NCI-H1930 (cell line): ENCODE measurements around the gene OR2T34.
"Not testable (repeated sequence)": the region's sequence is repeated elsewhere in the genome, so short reads cannot be mapped to it uniquely, and the experiment has no call there.

Source experiments
- DNase-seq, 2 experiments: peaks; one replicate each; lab custom pipeline; 2025; lab: John Stamatoyannopoulos, UW

OR2T34 gene, protein sequence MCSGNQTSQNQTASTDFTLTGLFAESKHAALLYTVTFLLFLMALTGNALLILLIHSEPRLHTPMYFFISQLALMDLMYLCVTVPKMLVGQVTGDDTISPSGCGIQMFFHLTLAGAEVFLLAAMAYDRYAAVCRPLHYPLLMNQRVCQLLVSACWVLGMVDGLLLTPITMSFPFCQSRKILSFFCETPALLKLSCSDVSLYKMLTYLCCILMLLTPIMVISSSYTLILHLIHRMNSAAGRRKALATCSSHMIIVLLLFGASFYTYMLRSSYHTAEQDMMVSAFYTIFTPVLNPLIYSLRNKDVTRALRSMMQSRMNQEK

DNA sequence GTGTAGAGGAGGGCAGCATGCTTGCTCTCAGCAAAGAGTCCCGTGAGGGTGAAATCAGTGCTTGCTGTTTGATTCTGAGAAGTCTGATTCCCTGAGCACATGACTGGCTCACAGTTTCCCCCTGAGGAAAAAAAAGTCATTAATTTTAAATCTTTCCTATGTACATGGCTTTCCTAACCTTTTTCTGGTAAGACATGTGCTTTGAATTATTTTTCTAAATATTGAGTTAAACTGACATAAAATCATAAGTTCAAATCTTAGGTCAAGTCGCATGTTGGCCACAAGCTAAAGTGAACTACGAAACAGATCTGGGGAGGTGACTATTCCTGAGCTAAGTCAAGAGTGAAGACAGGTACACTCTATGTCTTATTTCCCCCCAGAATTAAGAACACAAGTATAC, at the start of gene OR2T34:
TSS of gene OR2T34 (minus strand) at position 101 of the 400 bp plus-strand sequence. CDS start at position 101, 0 bp downstream.
- DNase-seq: not testable (repeated sequence)

- DNase-seq: no peak
These were observed 48.0 kb upstream of the OR2T34 start for GRCh38 chr1:248622570-248623001.

GRCh38 chr1:248621770-248622169, 47.2 kb upstream of the OR2T34 start:
- no peak for DNase-seq

DNA sequence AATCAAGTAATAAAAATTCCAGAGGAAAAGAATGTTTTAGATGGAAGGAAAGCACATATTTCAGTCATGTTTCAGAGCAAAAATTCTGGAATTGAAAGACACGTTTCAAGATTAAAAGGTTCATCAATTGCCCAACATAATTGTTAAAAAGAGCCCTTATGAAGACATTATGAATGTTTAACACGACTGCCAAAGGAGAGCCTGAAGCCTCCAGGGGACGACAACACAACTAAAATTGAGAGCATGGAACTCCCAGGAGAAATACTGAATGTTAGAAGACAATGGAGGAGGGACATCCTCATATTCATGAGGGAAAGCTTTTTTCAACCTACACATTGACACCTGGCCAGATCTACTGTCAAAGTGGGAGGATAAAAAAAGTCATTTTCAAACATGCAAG, 44.3 kb upstream of the OR2T34 start:
- DNase-seq: peak in 1 of 2 experiments; percentile 71

DNA sequence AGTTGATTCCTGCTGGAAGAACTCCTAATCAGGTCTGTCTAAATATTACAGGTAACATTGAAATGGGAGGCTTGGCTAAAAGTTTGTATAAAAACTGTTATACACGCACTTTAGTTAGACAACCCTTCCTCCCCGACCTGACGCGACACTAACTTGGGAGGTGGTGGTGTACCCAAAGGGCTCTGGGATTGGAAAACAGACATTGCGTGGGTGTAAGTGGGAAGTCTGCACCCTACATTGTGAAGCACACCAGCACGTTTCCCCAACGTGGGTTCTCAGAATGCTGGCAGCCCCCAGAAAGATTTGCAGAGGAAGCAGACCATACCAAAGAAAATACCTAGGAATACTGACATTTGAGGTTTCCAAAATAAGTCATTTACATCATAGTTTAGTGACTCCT, 43.6 kb upstream of the OR2T34 start:
- no peak for DNase-seq

GRCh38 chr1:248613742-248614141, 39.2 kb upstream of the OR2T34 start:
- DNase-seq: no peak

DNA sequence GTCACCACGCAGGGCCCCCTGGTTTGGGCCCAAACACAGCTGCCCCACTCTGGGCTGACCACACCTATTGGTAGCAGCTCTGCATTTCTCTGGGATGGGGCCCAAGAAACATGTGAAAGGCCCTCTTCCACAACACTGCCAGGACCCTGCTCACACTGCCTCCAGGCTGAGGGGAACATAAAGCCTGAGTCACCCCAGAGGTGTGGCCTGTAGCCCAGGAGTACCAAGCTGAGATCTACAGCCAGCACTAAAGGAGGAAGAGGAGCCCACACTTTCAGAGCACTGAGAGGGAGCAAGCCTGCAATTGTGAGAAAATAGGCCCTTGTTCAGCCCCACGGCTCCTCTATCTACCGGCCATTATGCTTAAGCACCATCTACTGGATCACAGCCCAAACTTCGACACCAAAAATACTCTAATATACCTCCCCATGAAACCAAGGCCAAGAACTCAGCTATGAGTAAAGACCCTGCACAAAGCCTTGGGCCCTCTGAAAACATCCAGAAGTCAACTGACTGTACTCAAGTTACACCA, 37.4 kb upstream of the OR2T34 start:
- no peak for DNase-seq

- no peak for DNase-seq
These were observed 35.7 kb upstream of the OR2T34 start for GRCh38 chr1:248610301-248610700.

DNA sequence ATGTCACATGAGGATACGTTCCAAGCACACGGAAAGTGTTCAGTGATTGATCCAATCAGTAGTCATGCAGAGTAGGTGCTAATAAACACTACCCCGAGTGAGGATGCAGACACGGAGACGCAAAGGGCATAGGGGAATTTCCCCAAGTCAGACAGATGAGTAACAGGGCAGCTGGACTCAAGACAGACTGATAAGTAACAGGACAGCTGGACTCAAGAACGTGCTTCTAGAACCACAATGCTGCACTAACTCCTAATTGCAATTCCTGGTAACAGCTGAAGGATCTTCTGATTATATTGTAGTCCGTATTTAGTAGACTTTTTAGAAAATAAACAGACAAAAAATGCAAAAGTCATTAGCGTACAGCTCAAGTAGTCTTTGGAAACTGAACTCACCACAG, 24.8 kb upstream of the OR2T34 start:
- no peak for DNase-seq

- no peak for DNase-seq
These were observed 23.0 kb upstream of the OR2T34 start, which contains the start of gene OR2T10 for GRCh38 chr1:248597589-248597988. Gene OR2T10, minus strand, starts transcription at chr1:248597700. Its CDS starts 3,932 bp downstream, at chr1:248593768.

DNA sequence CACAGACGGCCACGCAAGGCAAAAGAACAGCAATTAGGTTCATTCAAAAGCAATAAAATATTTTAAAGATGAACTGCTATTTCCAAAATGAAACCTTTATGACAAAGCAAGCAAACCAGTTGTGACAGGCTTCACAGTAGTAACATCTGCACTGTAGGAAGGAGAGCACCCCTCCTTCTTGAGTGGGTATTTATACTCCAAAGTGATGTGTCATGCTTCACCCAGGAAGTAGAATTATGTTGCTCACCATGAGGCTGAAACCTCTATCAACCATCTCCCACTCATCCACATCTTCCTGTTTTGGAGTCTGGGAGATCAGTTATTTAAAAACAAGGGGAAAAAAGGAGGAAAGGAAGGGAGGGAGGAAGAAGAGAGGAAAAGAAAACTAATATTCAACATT, 22.1 kb upstream of the OR2T34 start:
- DNase-seq: no peak

- no peak for DNase-seq
These were observed 18.7 kb upstream of the OR2T34 start for GRCh38 chr1:248593226-248593625.

GRCh38 chr1:248592655-248593054, 18.1 kb upstream of the OR2T34 start:
- no peak for DNase-seq

DNA sequence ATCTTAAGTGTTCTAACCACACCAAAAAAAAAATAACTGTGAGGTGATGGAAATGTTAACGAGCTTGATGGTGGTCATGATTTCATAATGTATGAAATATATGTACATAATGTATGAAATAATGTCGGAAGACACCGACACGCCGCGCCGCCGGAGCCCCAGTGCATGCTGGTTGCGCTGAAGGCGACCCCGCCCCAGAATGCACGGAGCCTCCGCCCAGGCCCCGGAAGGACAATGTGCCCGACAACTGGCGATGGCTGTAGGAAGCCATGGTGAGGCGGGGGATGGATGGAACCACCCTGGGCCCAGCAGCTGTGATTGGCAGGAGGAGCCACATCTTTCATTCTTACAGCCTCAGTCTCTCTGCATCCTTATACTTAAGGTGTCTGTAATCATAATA, 15.5 kb upstream of the OR2T34 start:
- DNase-seq: no peak

- no peak for DNase-seq
These were observed 14.8 kb upstream of the OR2T34 start for GRCh38 chr1:248589334-248589733.

GRCh38 chr1:248585266-248585665, 10.7 kb upstream of the OR2T34 start:
- DNase-seq: no peak

DNA sequence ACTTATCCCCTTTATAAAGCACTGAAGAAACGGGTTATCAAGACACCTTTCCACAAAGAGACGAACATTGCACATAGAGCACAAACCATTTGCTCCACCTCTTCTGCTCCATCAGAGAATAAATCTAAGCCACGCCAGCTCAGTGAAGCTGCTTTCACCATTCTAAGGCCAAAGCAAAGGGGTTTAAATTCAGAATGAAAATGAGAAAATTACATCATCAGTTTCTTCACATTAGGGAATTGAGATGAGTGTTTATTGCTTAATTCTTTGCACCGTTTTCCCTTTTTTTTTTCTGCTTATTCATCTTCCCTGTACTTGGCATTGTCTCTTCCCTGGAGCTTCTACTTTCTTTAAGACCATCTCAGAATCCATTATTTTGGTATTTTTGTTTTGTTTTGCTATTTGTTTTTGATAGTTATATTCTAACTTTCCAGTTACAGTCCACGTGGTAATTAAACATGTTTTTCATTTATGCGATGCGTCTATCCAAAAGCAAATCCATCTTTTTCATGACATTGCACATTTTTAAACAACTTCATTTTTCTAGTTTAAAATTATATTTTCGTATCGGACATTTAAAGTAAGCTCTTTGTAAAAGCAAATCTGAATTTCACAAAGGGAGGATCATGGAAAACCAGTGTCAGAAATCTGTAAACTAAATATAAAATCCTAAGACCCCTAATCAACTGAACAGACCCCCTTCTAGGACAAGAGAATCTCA, 1.9 kb upstream of the OR2T34 start:
- DNase-seq: no peak

DNA sequence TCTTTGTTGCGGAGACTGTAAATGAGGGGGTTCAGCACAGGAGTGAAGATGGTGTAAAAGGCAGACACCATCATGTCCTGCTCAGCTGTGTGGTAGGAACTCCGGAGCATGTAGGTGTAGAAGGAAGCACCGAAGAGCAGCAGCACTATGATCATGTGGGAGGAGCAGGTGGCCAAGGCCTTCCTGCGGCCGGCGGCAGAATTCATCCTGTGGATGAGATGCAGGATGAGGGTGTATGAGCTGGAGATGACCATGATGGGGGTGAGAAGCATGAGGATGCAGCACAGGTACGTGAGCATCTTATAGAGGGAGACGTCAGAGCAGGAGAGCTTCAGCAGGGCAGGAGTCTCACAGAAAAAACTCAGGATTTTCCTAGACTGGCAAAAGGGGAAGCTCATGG, 701 bp downstream of the OR2T34 start:
- not testable (repeated sequence) for DNase-seq

DNA sequence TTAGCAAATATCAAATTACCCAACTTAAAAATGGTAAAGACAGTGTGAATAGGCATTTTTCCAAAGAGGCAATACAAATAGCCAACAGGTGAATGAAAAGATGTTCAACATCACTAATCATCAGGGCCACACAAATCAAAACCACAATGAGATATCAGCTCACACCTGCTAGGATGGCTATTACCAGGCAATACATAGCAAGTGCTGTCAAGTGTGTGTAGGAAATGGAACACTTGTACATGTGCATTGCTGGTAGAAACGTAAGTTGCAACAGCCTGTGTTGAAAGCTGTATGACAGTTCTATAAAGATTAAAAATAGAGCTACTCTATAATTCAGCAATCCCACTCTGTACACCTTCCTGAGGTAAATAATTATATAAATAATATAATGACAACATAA, 2.5 kb downstream of the OR2T34 start:
- DNase-seq: not testable (repeated sequence)

DNA sequence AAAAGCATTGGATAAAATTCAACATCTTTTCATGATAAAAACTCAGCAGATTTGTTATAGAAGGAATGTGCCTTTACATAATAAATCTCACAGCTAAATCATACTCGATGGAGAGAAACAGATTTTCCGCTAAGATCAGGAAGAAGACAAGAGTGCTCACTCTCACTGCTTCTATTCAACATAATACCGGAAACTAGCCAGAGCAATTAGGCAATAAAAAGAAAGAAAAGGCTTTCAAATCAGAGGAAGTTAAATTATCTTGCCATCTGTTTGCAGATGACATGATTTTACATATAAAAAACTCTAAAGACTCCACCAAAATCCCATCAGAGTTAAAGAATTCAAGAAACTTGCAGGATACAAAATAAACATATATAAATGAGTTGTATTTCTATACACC, 3.7 kb downstream of the OR2T34 start:
- not testable (repeated sequence) for DNase-seq

DNA sequence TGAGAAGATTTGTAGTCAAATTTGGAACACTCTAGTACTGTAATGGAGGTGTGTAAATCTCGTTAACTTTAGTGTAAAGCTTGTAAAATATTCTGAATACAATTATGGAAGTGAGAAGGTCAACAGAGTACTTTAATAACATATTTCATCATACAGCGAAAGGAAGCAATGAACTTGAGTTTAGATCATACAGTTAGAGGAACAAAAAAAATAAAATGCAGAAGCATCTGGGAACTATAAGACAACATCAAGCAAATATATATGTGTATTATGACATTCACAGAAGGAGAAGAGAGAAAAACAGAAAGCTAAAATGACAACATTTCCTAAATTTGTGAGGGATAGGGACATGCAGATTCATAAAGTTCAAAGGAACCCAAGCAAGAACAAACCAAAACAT, 5.5 kb downstream of the OR2T34 start:
- DNase-seq: not testable (repeated sequence)

DNA sequence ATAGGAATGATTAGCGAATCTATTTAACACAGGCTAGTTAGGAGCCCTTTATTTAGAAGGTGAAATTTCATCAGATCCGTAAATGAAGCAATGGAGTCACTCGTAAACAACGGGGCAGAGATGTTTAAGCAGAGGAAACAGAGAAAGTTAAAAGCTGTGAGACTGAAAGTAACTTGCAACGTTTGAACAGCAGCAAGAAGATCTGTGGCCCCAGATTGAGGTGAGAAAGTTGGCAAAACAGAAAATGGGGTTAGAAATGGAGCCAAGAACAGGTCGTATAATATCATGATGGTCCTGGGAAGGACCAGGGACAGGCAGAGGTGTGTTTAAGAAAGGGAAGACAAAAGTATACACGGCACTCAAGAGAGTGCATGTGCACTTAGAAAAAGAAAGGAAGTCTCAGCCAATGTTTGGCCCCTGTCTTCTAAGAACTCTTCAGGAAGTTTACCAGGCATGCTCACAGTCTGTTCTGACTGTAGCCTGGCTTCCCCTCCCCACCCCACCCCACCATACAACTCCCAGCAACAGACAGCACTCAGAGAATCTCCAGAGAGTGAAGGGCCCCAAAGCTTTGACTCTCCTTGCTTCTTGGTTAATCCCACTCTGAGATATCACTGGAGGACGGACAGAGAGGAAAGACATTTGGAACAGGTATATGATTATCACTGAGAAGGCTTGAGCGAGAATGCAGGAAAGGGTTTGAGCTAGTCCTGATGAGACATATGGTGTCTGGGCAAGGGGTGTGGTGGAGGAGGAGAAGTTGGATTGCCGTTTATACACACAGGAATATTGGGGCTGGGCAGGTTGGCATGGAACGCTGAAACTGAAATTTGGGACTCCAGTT, 8.8 kb downstream of the OR2T34 start:
- not testable (repeated sequence) for DNase-seq
